Head of caudate nucleus (tissue), 42 donors: Measurements from ENCODE around the gene WSCD1.

ENCODE experiments used
- DNase-seq, 42 donors: peaks; one replicate each; pipeline versions ENCODE4 v3.0.0 to v3.0.0-alpha.2; 2020 to 2021; ENCODE audit warnings: mixed read lengths in 7 of 42
- intact Hi-C: fragments of 100-400 bp; cut with DNase I; formaldehyde crosslinking; loops from one replicate; pipeline ENCODE4 v1.15.0; 2022

Gene WSCD1

GRCh38 chr17:6166492-6167179 lies 96.5 kb downstream of the WSCD1 start:
- intact Hi-C loops: no loop called here
- no peak for DNase-seq

DNA sequence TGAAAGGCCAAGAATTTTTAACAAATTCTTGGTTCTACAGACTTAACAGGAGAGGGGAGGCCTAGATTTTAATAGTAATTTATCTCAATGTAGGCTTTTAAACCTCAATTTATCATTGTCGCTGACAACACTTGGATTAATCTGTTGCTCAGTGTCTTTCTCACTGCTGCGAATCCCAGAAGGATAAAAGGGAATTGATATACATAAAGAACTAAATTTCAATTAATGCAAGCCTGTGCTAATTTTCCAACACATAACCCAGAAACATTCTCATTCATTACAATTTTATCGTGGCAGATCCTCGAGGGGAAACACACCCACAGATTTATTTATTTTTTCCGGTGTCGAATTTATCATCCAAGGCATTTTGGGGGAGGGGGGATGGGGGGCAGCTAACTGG lies 98.1 kb downstream of the WSCD1 start:
- intact Hi-C loops: no loop called here
- no peak for DNase-seq

- intact Hi-C loops: no loop called here
- DNase-seq: no peak
These were observed 100.2 kb downstream of the WSCD1 start for GRCh38 chr17:6170349-6170748.

DNA sequence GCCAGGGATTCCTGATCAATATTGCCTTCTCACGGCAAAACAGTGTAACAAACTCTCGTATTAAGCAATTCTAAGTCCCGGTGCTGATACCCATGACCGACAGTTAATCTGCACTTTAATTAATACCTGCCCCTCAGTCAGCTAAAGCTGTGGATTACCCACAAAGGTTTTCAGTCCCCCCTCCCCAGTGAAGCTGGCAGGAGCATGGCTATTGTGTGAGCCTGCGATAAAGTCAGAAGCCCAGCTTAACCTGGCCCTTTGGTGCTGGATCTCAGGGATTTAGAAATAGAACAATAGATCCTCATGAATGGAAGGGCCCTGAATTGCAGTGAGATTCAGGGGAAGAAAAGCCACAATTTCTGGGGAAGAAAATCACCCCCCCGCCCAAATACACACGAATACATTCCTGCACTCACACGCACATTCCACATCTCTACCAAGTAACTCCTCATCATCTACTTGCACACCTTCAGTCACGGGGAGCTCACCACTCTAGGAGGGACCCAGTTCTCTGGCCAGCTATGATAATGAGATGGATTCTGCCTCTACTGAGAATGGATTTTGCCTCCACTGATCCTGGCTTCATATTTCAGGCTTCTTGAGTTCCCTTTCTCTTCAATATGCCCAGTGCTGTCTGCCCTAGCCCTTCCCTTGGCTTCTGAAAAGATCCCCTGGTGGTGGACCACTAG lies 102.6 kb downstream of the WSCD1 start:
- no peak for DNase-seq
- intact Hi-C loops: no loop called here

GRCh38 chr17:6173653-6174052 lies 103.5 kb downstream of the WSCD1 start:
- intact Hi-C loops: no loop called here

More at GRCh38 chr17:6173653-6174052, 103.5 kb downstream of the WSCD1 start:
- DNase-seq: no peak
